Neutrophil (primary cell): Measurements from ENCODE around the gene OSBPL2.
A peak's percentile ranks its signal among the peaks of the same experiment; 100 is the strongest.

Experiments used
- H3K27ac ChIP-seq: fragments of 200-600 bp; sonication (generic); 2 replicates; pipeline ENCODE4 v1.5.1; 2016; ENCODE audit warnings: mild to moderate bottlenecking, moderate library complexity
- H3K27me3 ChIP-seq: fragments of 200-600 bp; sonication (generic); 2 replicates; pipeline ENCODE4 v1.6.0; 2016; ENCODE audit warnings: mild to moderate bottlenecking
- H3K36me3 ChIP-seq: fragments of 200-600 bp; sonication (generic); 2 replicates; pipeline ENCODE4 v1.5.1; 2017
- H3K4me1 ChIP-seq, 2 experiments: fragments of 200-600 bp in 1 of 2; sonication (generic) in 1 of 2; 1 replicate in 1 of 2; 2 replicates in 1 of 2; pipeline versions ENCODE4 v1.5.1 to v1.6.1; 2013 to 2016; ENCODE audit warnings: low read depth in 1 of 2, low read length in 1 of 2, mild to moderate bottlenecking in 1 of 2, moderate library complexity in 1 of 2; ENCODE audit not compliant: control insufficient read depth in 1 of 2, insufficient read depth in 1 of 2
- H3K4me3 ChIP-seq, 2 experiments: fragments of 200-600 bp in 1 of 2; sonication (generic) in 1 of 2; 1 replicate in 1 of 2; 2 replicates in 1 of 2; pipeline ENCODE4 v1.5.1; 2013 to 2016; ENCODE audit warnings: low read depth in 1 of 2, low read length in 1 of 2, mild to moderate bottlenecking in 1 of 2, moderate library complexity in 1 of 2
- H3K9me3 ChIP-seq: fragments of 200-600 bp; sonication (generic); 2 replicates; pipeline ENCODE4 v1.5.1; 2016
- CTCF ChIP-seq: fragments of 200-600 bp; sonication (generic); IDR thresholded peaks from 2 replicates; pipeline ENCODE4 v1.5.1; 2016; ENCODE audit warnings: antibody characterized with exemption

The OSBPL2 gene

GRCh38 chr20:62296724-62297448 lies 58.6 kb downstream of the OSBPL2 start:
- H3K4me3 ChIP-seq = no peak overlapping the region
- no peaks in the 10 kb centered on the region for H3K27me3 ChIP-seq
- H3K9me3 ChIP-seq = peaks cover 5% of the 10 kb centered on the region
- peaks cover 87% of the 10 kb centered on the region for H3K36me3 ChIP-seq
- peaks cover 3 to 6% of the 10 kb centered on the region in 2 experiments for H3K4me1 ChIP-seq
- TF ChIP-seq CTCF = no peak
- H3K27ac ChIP-seq = peak overlapping the region; percentile 18

- Histone ChIP-seq H3K9me3 (no peaks in the 10 kb centered on the region), H3K4me1 (peaks cover 5 to 12% of the 10 kb centered on the region in 2 experiments), H3K27me3 (no peaks in the 10 kb centered on the region), H3K36me3 (peaks cover 79% of the 10 kb centered on the region), H3K4me3 (no peak overlapping the region), H3K27ac (peak overlapping the region; percentile 18)
- no peak for TF ChIP-seq CTCF
Observed at GRCh38 chr20:62297449-62298227, 59.3 kb downstream of the OSBPL2 start.

GRCh38 chr20:62298577-62299249 lies 60.4 kb downstream of the OSBPL2 start:
- Histone ChIP-seq H3K9me3 (no peaks in the 10 kb centered on the region), H3K27ac (peak overlapping the region; percentile 15), H3K36me3 (peaks cover 69% of the 10 kb centered on the region), H3K27me3 (no peaks in the 10 kb centered on the region), H3K4me1 (peaks cover 10 to 18% of the 10 kb centered on the region in 2 experiments), H3K4me3 (no peak overlapping the region)
- no peak for TF ChIP-seq CTCF

GRCh38 chr20:62299666-62300236 lies 61.4 kb downstream of the OSBPL2 start:
- TF ChIP-seq CTCF = no peak
- no peaks in the 10 kb centered on the region for H3K9me3 ChIP-seq
- no peak overlapping the region for H3K4me3 ChIP-seq
- H3K4me1 ChIP-seq = peaks cover 20 to 28% of the 10 kb centered on the region in 2 experiments
- no peaks in the 10 kb centered on the region for H3K27me3 ChIP-seq
- H3K36me3 ChIP-seq = peaks cover 67% of the 10 kb centered on the region
- no peak overlapping the region for H3K27ac ChIP-seq

GRCh38 chr20:62300319-62300718 lies 62.0 kb downstream of the OSBPL2 start:
- H3K4me1 ChIP-seq = peaks cover 20 to 33% of the 10 kb centered on the region in 2 experiments
- H3K36me3 ChIP-seq = peaks cover 67% of the 10 kb centered on the region
- H3K4me3 ChIP-seq = no peak overlapping the region
- no peaks in the 10 kb centered on the region for H3K27me3 ChIP-seq
- no peak for TF ChIP-seq CTCF
- no peak overlapping the region for H3K27ac ChIP-seq
- H3K9me3 ChIP-seq = no peaks in the 10 kb centered on the region
